ENCODE results near the gene CYP46A1.

The CYP46A1 gene

GRCh38 chr14:99744199-99744872 lies 60.2 kb downstream of the CYP46A1 start:
- no peak for DNase-seq (ENCODE audit: low read depth)

GRCh38 chr14:99744873-99745224 lies 60.8 kb downstream of the CYP46A1 start:
- DNase-seq (ENCODE audit: low read depth), result no peak

- no peak for DNase-seq (ENCODE audit: low read depth)
Measured at GRCh38 chr14:99745307-99745951, 61.3 kb downstream of the CYP46A1 start.

- no peak for DNase-seq (ENCODE audit: low read depth)
Measured at GRCh38 chr14:99747167-99747566, 63.1 kb downstream of the CYP46A1 start.

GRCh38 chr14:99747582-99748330 lies 63.7 kb downstream of the CYP46A1 start:
- no peak for DNase-seq (ENCODE audit: low read depth)

GRCh38 chr14:99748529-99748928 lies 64.4 kb downstream of the CYP46A1 start:
- DNase-seq (ENCODE audit: low read depth), result no peak

- no peak for DNase-seq (ENCODE audit: low read depth)
Measured at GRCh38 chr14:99749142-99749541, 65.0 kb downstream of the CYP46A1 start.

- DNase-seq (ENCODE audit: low read depth), result no peak
Measured at GRCh38 chr14:99749763-99750715, 65.9 kb downstream of the CYP46A1 start.

GRCh38 chr14:99750746-99751450 lies 66.8 kb downstream of the CYP46A1 start:
- no peak for DNase-seq (ENCODE audit: low read depth)

- no peak for DNase-seq (ENCODE audit: low read depth)
Measured at GRCh38 chr14:99751539-99752485, 67.7 kb downstream of the CYP46A1 start.

- DNase-seq (ENCODE audit: low read depth), result no peak
Measured at GRCh38 chr14:99752486-99753121, 68.5 kb downstream of the CYP46A1 start.

GRCh38 chr14:99753225-99754140 lies 69.4 kb downstream of the CYP46A1 start:
- no peak for DNase-seq (ENCODE audit: low read depth)

- DNase-seq (ENCODE audit: low read depth), result no peak
Measured at GRCh38 chr14:99754141-99755067, 70.3 kb downstream of the CYP46A1 start.

GRCh38 chr14:99755068-99755405 lies 70.9 kb downstream of the CYP46A1 start:
- no peak for DNase-seq (ENCODE audit: low read depth)

- no peak for DNase-seq (ENCODE audit: low read depth)
Measured at GRCh38 chr14:99755629-99756603, 71.8 kb downstream of the CYP46A1 start.

GRCh38 chr14:99756796-99757195 lies 72.7 kb downstream of the CYP46A1 start:
- no peak for DNase-seq (ENCODE audit: low read depth)
